AG10803 (cell line): ENCODE results near the gene AKAP10.

Experiments
- DNase-seq: peaks from one replicate; pipeline ENCODE4 v3.0.0; 2010; ENCODE audit warnings: low read depth
- H3K4me3 ChIP-seq: 2 replicates; pipeline ENCODE4 v1.5.1; 2011; ENCODE audit warnings: mild to moderate bottlenecking, low read length, control low read depth
- TF ChIP-seq, protein P1 (sequence below): conservative IDR thresholded peaks from 2 replicates; pipeline ENCODE4 v1.5.1; 2011; ENCODE audit warnings: mild to moderate bottlenecking, low read length, control low read depth, inconsistent platforms

Gene AKAP10

DNA sequence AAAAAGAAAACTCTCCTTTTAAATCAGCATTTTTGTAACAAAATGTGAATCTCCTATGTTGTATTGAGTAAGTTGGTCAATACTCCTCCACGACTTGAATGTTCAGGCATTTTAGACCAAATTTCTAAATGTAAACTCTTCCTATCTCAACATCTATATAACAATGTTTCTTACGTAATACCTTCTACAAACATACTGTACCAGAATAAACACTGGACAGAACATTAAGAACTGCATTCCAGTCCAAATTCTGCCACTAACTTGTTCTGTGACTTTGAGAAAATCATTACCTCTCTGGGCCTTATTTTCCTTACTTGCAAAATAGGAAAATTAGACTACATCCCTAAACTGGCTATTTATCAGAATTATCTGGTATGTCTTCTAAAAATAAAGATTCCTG lies 40.1 kb downstream of the AKAP10 start:
- no peak for DNase-seq
- TF ChIP-seq, protein P1, sequence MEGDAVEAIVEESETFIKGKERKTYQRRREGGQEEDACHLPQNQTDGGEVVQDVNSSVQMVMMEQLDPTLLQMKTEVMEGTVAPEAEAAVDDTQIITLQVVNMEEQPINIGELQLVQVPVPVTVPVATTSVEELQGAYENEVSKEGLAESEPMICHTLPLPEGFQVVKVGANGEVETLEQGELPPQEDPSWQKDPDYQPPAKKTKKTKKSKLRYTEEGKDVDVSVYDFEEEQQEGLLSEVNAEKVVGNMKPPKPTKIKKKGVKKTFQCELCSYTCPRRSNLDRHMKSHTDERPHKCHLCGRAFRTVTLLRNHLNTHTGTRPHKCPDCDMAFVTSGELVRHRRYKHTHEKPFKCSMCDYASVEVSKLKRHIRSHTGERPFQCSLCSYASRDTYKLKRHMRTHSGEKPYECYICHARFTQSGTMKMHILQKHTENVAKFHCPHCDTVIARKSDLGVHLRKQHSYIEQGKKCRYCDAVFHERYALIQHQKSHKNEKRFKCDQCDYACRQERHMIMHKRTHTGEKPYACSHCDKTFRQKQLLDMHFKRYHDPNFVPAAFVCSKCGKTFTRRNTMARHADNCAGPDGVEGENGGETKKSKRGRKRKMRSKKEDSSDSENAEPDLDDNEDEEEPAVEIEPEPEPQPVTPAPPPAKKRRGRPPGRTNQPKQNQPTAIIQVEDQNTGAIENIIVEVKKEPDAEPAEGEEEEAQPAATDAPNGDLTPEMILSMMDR, result no peak
- no peak overlapping the region for H3K4me3 ChIP-seq

DNA sequence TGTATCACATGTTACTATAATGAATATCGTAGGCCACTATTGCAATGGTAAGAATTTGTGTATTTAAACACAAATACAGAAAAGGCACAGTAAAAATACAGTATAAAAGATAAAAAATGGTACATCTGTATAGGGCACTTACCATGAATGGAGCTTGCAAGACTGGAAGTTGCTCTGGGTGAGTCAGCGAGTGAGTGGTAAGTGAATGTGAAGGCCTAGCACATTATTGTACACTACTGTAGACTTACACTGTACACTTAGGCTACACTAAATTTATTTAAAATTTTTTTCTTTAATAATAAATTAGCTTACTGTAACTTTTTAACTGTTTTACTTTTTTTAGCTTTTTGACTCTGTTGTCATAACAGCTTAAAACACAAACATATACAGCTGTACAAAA lies 42.5 kb downstream of the AKAP10 start:
- no peak for DNase-seq
- no peak overlapping the region for H3K4me3 ChIP-seq
- TF ChIP-seq, protein P1, result no peak

DNA sequence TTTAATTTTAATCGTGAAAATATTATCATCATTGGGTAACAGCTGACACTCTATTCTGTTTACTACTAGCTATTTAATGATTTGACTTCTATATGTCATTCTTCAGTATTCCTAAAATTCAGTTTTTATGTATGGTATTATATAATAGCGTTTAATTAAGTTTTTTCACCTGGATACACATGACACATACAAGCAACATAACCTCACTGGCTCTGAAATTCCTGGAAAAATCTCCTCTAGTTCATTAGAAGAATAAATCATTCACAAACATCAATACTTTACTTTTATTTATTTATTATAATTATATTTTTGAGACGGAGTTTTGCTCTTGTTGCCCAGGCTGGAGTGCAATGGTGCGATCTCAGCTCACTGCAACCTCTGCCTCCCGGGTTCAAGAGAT lies 44.0 kb downstream of the AKAP10 start:
- TF ChIP-seq, protein P1, result no peak
- DNase-seq, result no peak
- no peak overlapping the region for H3K4me3 ChIP-seq

DNA sequence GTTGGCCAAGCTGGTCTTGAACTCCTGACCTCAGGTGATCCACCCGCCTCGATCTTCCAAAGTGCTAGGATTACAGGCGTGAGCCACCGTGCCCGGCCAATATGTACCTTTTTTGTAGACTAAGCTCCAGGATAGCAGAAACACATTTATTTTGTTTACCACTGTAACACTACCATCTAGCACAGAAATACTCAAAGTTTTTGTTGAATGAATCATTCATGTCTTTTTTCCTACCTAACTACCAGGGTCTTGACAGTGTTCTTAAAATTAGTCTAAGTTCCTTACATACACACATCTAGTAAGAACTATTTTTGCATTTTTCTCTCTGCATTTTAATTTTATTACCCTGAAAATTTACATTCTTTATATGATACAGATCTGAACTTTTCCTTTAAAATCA lies 44.4 kb downstream of the AKAP10 start:
- no peak for DNase-seq
- TF ChIP-seq, protein P1, result no peak
- H3K4me3 ChIP-seq, result no peak overlapping the region

DNA sequence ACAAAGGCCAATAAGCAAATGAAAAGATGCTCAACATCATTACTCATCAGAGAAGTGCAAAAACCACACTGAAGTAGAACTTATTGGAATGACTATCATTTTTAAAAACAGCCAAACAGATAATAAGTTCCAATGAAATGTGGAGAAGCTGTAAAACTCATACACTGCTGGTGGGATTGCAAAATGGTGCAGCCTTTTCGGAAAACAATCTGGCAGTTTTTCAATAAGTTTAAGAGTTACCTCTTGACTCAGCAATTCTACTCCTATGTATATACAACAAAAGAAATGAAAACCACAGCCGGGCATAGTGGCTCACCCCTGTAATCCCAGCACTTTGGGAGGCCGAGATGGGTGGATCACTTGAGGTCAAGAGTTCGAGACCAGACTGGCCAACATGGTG lies 49.3 kb downstream of the AKAP10 start:
- H3K4me3 ChIP-seq, result no peak overlapping the region
- DNase-seq, result peak; percentile 45
- TF ChIP-seq, protein P1, result no peak

DNA sequence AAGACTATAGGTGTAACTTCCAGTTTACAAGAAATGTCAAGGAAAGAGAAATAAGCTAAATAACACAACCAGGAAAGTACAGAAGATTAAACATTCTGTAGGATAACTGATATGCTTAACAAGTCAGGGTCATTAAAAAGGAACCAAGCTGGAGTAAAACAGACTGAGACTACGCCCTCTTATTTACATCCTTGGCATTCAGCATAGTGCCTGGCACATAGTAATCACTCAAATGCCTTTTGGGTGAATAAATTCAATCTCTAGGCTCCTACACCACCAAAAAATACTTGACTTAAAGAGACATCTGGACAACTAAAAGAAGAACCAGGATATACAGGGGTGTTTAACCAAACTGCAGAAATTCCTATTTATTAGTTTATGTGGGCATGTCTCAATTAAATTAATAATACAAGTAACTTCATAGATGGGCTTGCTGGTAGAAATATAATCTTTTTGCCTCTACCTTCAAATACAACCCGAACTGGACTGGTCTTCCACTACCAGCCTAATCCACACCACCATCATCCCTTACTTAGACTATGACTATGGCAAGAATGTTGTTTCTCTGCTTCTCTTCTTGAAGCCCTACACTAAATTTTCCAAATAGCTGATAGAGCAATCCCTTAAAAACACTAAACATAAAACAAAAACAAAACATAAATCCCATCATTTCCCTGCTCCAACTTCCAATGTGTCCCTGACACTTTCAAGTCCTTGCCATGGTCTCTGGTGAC lies 62.2 kb downstream of the AKAP10 start:
- DNase-seq, result no peak
- no peak overlapping the region for H3K4me3 ChIP-seq
- TF ChIP-seq, protein P1, result no peak

DNA sequence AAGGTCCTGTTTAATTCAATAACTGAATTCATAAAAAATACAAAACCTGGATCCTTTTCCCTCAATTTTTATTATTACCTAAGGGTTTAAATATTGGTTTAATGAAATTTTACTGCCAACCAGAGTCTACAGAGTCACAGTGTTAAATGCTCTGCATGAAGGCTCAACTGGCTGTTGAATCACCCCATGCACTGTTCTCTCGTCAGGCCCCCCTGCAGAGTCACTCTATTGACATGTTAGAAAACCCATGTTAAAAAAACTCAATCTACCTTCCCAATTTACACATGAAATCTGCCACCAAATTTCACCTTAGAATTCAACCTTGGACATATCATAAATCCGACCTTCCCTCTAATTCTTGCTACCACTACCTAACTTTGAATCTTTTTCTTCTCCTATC lies 66.6 kb downstream of the AKAP10 start:
- DNase-seq, result no peak
- TF ChIP-seq, protein P1, result no peak
- no peak overlapping the region for H3K4me3 ChIP-seq
